Testis (tissue), 3 donors: ENCODE data around the gene MAPKAPK3. TPM values are rescaled to one million over a fixed set of nuclear protein-coding genes. Genes with fewer than 3 reads are reported as not detected.

ENCODE experiments used
- DNase-seq: peaks from one replicate; pipeline ENCODE4 v3.0.0-alpha.2; 2019
- H3K27ac ChIP-seq, 2 donors: fragments of 200-600 bp; sonication (generic); one replicate each; pipeline ENCODE4 v1.5.1; 2019
- H3K27me3 ChIP-seq: fragments of 200-600 bp; sonication (generic); one replicate; pipeline ENCODE4 v1.5.1; 2019
- H3K36me3 ChIP-seq: fragments of 200-600 bp; sonication (generic); one replicate; pipeline ENCODE4 v1.5.1; 2017; ENCODE audit warnings: low read depth; ENCODE audit errors: missing control alignments
- H3K4me1 ChIP-seq: fragments of 200-600 bp; sonication (generic); one replicate; pipeline ENCODE4 v1.5.1; 2019
- H3K4me3 ChIP-seq, 2 donors: fragments of 200-600 bp; sonication (generic); one replicate each; pipeline ENCODE4 v1.5.1; 2017 to 2019
- H3K9me3 ChIP-seq: fragments of 200-600 bp; sonication (generic); one replicate; pipeline ENCODE4 v1.5.1; 2017
- CTCF ChIP-seq, 3 experiments: fragments of 450-650 bp in 2 of 3; fragments of 200-600 bp in 1 of 3; sonication (generic) in 1 of 3; IDR thresholded peaks; one replicate each; pipeline ENCODE4 v1.5.1; 2016 to 2019; ENCODE audit warnings: antibody characterized with exemption in 3 of 3, mild to moderate bottlenecking in 2 of 3, moderate library complexity in 1 of 3
- POLR2A ChIP-seq: fragments of 450-650 bp; IDR thresholded peaks from one replicate; pipeline ENCODE4 v1.6.1; 2017; ENCODE audit warnings: antibody characterized with exemption, mild to moderate bottlenecking, moderate library complexity
- WGBS, 2 donors: methylation state at CpG; one replicate each; pipeline ENCODE4 v1.1.5; 2018; 5-methylcytosine and 5-hydroxymethylcytosine counted together
- intact Hi-C: fragments of 100-400 bp; cut with DNase I; formaldehyde crosslinking; loops from one replicate; pipeline ENCODE4 v1.15.1; 2023; ENCODE audit warnings: low total_unique reads
- polyA plus RNA-seq: library from polyadenylated mRNA; stranded (reverse); fragments of 350-450 nt; fragmentation: Illumina TruSeq; extraction: RNeasy Lipid Tissue Mini Kit (QIAGEN cat#74804); gene quantifications from one replicate; pipeline ENCODE4 v1.2.3, GENCODE V29; 2014; ENCODE audit warnings: low read depth, low replicate concordance; ENCODE audit not compliant: insufficient read depth
- total RNA-seq, 2 donors: library from RNA; depleted of rRNA; stranded (reverse); fragments of >200 nt; gene quantifications; one replicate each; pipeline ENCODE4 v1.2.3, GENCODE V29; 2016

The MAPKAPK3 gene
- total and polyA plus RNA-seq, 3 donors from 2014 or later: 19.1 to 27.1 (median 21.4) TPM

- no peaks in the 10 kb centered on the region for H3K27me3 ChIP-seq
- WGBS, 2 donors: 0 to 1% methylated on average over 20 to 24 of the region's 24 CpGs
- intact Hi-C loops: loop anchor here (5.0 kb wide), 1 partner anchor 771 kb away; the partner anchor contains the start of gene MANF
- peak overlapping the region; percentile 78 to 80 for H3K4me3 ChIP-seq
- H3K36me3 ChIP-seq: no peaks in the 10 kb centered on the region
- H3K4me1 ChIP-seq: peaks cover 35% of the 10 kb centered on the region
- peak overlapping the region; percentile 36 to 54 for H3K27ac ChIP-seq
- no peaks in the 10 kb centered on the region for H3K9me3 ChIP-seq
- no peak for TF ChIP-seq POLR2A
- TF ChIP-seq CTCF (IDR thresholded peaks at IDR 0.05): peak; percentile 93 to 94 (median 94)
- DNase-seq: peak; percentile 90
Observed at GRCh38 chr3:50616003-50616769, 765 bp upstream of the MAPKAPK3 start.

- no peaks in the 10 kb centered on the region for H3K36me3 ChIP-seq
- WGBS, 2 donors: 0 to 1% methylated on average over 7 to 22 of the region's 22 CpGs
- peak overlapping the region; percentile 78 to 80 for H3K4me3 ChIP-seq
- H3K9me3 ChIP-seq: no peaks in the 10 kb centered on the region
- DNase-seq: peak; percentile 93
- H3K4me1 ChIP-seq: peaks cover 33% of the 10 kb centered on the region
- H3K27ac ChIP-seq: peak overlapping the region; percentile 40 to 54
- intact Hi-C loops: loop anchor here (5.0 kb wide), 1 partner anchor 771 kb away; the partner anchor contains the start of gene MANF
- TF ChIP-seq CTCF (IDR thresholded peaks at IDR 0.05): no peak
- no peak for TF ChIP-seq POLR2A
- H3K27me3 ChIP-seq: no peaks in the 10 kb centered on the region
Observed at GRCh38 chr3:50616770-50617095, 218 bp upstream of the MAPKAPK3 start.

DNA sequence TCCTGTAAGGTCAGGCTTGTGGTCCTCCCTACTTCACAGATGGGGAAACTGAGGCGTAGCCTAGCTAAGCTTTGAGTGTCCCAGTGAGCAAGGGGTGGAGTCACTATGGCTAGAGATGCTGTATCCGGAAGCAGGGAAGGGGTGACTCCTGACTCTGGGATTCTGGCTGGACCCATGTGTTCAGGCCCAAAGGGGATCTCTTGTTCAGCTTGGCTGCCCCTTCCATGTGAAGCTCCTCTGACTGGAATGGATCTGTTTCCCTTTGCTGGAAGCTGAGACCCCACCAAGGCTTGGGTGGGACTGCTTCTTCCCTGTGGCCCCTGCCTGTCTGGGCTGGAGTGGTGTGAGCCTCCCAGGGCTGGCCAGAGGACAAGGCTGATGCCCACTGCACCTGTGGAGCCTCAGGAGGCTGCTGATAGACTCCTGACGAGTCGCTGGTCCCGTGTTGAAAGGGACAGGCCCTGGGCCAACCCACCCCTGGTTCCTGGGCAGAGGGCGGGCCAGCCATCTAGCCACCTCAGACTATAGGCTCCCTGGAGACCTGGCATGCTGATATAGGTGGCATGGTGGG lies 1.0 kb downstream of the MAPKAPK3 start:
- Histone ChIP-seq H3K27ac (peak overlapping the region in 1 of 2 donors; percentile 8), H3K27me3 (no peaks in the 10 kb centered on the region), H3K4me1 (peaks cover 24% of the 10 kb centered on the region), H3K36me3 (no peaks in the 10 kb centered on the region), H3K9me3 (no peaks in the 10 kb centered on the region), H3K4me3 (peak overlapping the region in 1 of 2 donors; percentile 78)
- 62% methylated on average over 6 of the region's 6 CpGs; no CpG with 5 or more reads in 1 of the 2 donors for WGBS, 2 donors
- intact Hi-C loops: loop anchor here (5.0 kb wide), 1 partner anchor 769 kb away; the partner anchor contains the start of gene MANF
- TF ChIP-seq POLR2A (no peak), CTCF (IDR thresholded peaks at IDR 0.05) (no peak)
- no peak for DNase-seq

- WGBS, 2 donors: 76 to 78% methylated on average over 1 of the region's 1 CpG
- TF ChIP-seq CTCF (IDR thresholded peaks at IDR 0.05) (no peak), POLR2A (no peak)
- Histone ChIP-seq H3K27me3 (no peaks in the 10 kb centered on the region), H3K4me3 (no peak overlapping the region), H3K36me3 (no peaks in the 10 kb centered on the region), H3K9me3 (no peaks in the 10 kb centered on the region), H3K4me1 (peaks cover 18% of the 10 kb centered on the region), H3K27ac (no peak overlapping the region)
- intact Hi-C loops: no loop called here
- no peak for DNase-seq
Observed at GRCh38 chr3:50620420-50620819, 3.5 kb downstream of the MAPKAPK3 start.
